Large intestine (tissue), 1 donor: ENCODE data around the gene TMC7. TPM values are rescaled to one million over a fixed set of nuclear protein-coding genes. Genes with fewer than 3 reads are reported as not detected.

Source experiments
- polyA plus RNA-seq: library from polyadenylated mRNA; unstranded; fragments of 120-200 nt; gene quantifications from one replicate; pipeline ENCODE4 v1.2.1, GENCODE V29; 2013

TMC7 gene
- polyA plus RNA-seq, 1 donor: 7.7 TPM

Other genes starting within 250 kb of the TMC7 start
- gene RPS15A, start 193.6 kb upstream of the TMC7 start, polyA plus RNA-seq: 2,824 TPM
- gene ARL6IP1, start 182.4 kb upstream of the TMC7 start, polyA plus RNA-seq: 243 TPM
- gene SMG1, start 57.5 kb upstream of the TMC7 start, polyA plus RNA-seq: 41.5 TPM
- 23.8 TPM for gene COQ7, start 83.7 kb downstream of the TMC7 start, polyA plus RNA-seq
- gene ITPRIPL2, start 130.0 kb downstream of the TMC7 start, polyA plus RNA-seq: 8.6 TPM
- 8.2 TPM for gene SYT17, start 184.3 kb downstream of the TMC7 start, polyA plus RNA-seq